Neural progenitor cell (in vitro differentiated cells): ENCODE data around the gene RGS8. TPM values are rescaled to one million over a fixed set of nuclear protein-coding genes. Genes with fewer than 3 reads are reported as not detected.
A peak's percentile ranks its signal among the peaks of the same experiment; 100 is the strongest.

Experiments used
- DNase-seq: peaks from one replicate; pipeline ENCODE4 v3.0.0-alpha.2; 2016; ENCODE audit warnings: low spot score
- H2AFZ ChIP-seq: fragments of 200-600 bp; sonication (generic); replicated peaks from 2 replicates; pipeline ENCODE4 v1.6.1; 2016; ENCODE audit warnings: antibody characterized with exemption
- H3F3A ChIP-seq: fragments of 200-600 bp; sonication (generic); 2 replicates; pipeline ENCODE4 v1.6.1; 2016; ENCODE audit warnings: antibody characterized with exemption, low read depth
- H3K27ac ChIP-seq: fragments of 200-600 bp; sonication (generic); 2 replicates; pipeline ENCODE4 v1.5.1; 2016; ENCODE audit warnings: mild to moderate bottlenecking
- H3K27me3 ChIP-seq: fragments of 200-600 bp; sonication (generic); 2 replicates; pipeline ENCODE4 v1.6.1; 2016; ENCODE audit warnings: mild to moderate bottlenecking, moderate library complexity
- H3K36me3 ChIP-seq: fragments of 200-600 bp; sonication (generic); 2 replicates; pipeline ENCODE4 v1.5.1; 2016
- H3K4me1 ChIP-seq: fragments of 200-600 bp; sonication (generic); 2 replicates; pipeline ENCODE4 v1.6.1; 2016; ENCODE audit warnings: mixed run types
- H3K4me2 ChIP-seq: fragments of 200-600 bp; sonication (generic); 2 replicates; pipeline ENCODE4 v1.6.1; 2016
- H3K4me3 ChIP-seq: fragments of 200-600 bp; sonication (generic); 2 replicates; pipeline ENCODE4 v1.5.1; 2016
- H3K79me2 ChIP-seq: fragments of 200-600 bp; sonication (generic); 2 replicates; pipeline ENCODE4 v1.6.1; 2016; ENCODE audit warnings: low read depth
- H3K9ac ChIP-seq: fragments of 200-600 bp; sonication (generic); 2 replicates; pipeline ENCODE4 v1.6.1; 2016
- H3K9me3 ChIP-seq: fragments of 200-600 bp; sonication (generic); 2 replicates; pipeline ENCODE4 v1.5.1; 2016; ENCODE audit warnings: low read depth
- H4K20me1 ChIP-seq: fragments of 200-600 bp; sonication (generic); 2 replicates; pipeline ENCODE4 v1.6.1; 2016; ENCODE audit warnings: low read depth
- H3K27ac Mint-ChIP-seq: 3 replicates; pipeline ENCODE4 v1.8.0; 2021; ENCODE audit warnings: mixed read lengths
- H3K27me3 Mint-ChIP-seq: 2 replicates; pipeline ENCODE4 v1.8.0; 2022; ENCODE audit warnings: low read depth, mild to moderate bottlenecking, inconsistent platforms, moderate library complexity, mixed read lengths; ENCODE audit not compliant: insufficient read depth
- H3K36me3 Mint-ChIP-seq: 3 replicates; pipeline ENCODE4 v1.8.0; 2021; ENCODE audit warnings: mixed read lengths
- H3K4me1 Mint-ChIP-seq: 3 replicates; pipeline ENCODE4 v1.8.0; 2021; ENCODE audit warnings: mixed read lengths
- H3K4me3 Mint-ChIP-seq: 3 replicates; pipeline ENCODE4 v1.8.0; 2021; ENCODE audit warnings: mild to moderate bottlenecking, moderate library complexity, mixed read lengths
- H3K9me3 Mint-ChIP-seq: 3 replicates; pipeline ENCODE4 v1.8.0; 2020; ENCODE audit warnings: mixed read lengths
- EZH2 ChIP-seq: fragments of 200-600 bp; sonication (generic); IDR thresholded peaks from 2 replicates; pipeline ENCODE4 v1.6.1; 2017; ENCODE audit warnings: antibody characterized with exemption, mild to moderate bottlenecking, moderate library complexity
- EZH2phosphoT487 ChIP-seq: fragments of 200-600 bp; sonication (generic); IDR thresholded peaks from 2 replicates; pipeline ENCODE4 v1.6.1; 2017; ENCODE audit warnings: antibody characterized with exemption
- total RNA-seq: library from RNA; depleted of rRNA; stranded (reverse); fragments of >200 nt; gene quantifications from 2 replicates; pipeline ENCODE4 v1.2.3, GENCODE V29; 2015; ENCODE audit warnings: low replicate concordance
- TF ChIP-seq, protein P1 (sequence below): fragments of 200-600 bp; sonication (generic); IDR thresholded peaks from 2 replicates; pipeline ENCODE4 v1.5.1; 2017; ENCODE audit warnings: antibody characterized with exemption, mild to moderate bottlenecking

RGS8 gene
- total RNA-seq, 1 donor from 2014 or later: 0.99 TPM

DNA sequence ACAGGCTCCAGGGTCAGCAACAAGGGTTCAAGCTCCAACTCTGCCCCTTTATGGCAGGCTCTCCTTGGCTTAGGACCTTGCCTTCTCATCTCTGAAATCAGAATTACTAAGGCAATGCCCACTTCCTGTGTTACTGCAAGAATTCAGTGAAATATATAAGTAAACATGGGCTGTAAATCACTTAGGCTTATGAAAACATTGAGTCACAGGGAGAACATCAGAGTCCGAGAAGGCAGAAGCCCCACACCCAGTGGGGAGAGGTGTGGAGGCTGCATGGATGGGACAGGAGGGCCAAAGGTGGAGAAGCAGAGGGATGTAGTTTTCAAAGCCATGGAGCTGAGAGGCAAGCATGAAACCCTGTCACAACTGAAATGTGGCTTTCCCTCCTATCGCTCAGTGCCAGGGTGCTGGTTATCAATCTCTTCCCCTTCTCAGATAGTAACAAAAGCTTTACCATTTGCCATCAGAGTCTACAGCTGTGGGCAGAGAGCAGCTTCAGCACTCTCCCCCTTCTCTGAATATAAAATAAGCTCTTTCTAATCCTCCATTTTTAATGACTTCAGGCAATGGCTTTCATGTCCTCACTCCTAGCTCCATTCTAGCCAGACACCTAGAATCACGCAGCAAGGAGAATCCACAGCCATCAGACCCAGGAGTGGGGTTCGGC, 3.4 kb downstream of the RGS8 start:
- Histone ChIP-seq H3K9ac (no peak overlapping the region), H3K36me3 (no peaks in the 10 kb centered on the region), H3K9me3 (no peaks in the 10 kb centered on the region), H3K27me3 (peaks cover 16% of the 10 kb centered on the region), H3F3A (peaks cover 6% of the 10 kb centered on the region), H2AFZ (peak overlapping the region; percentile 11), H3K79me2 (no peaks in the 10 kb centered on the region), H3K4me3 (no peak overlapping the region), H4K20me1 (no peaks in the 10 kb centered on the region), H3K4me2 (no peak overlapping the region), H3K4me1 (peaks cover 40% of the 10 kb centered on the region), H3K27ac (no peak overlapping the region)
- no peaks in the 10 kb centered on the region for H3K9me3 Mint-ChIP-seq
- no peak for DNase-seq
- TF ChIP-seq, protein P1, sequence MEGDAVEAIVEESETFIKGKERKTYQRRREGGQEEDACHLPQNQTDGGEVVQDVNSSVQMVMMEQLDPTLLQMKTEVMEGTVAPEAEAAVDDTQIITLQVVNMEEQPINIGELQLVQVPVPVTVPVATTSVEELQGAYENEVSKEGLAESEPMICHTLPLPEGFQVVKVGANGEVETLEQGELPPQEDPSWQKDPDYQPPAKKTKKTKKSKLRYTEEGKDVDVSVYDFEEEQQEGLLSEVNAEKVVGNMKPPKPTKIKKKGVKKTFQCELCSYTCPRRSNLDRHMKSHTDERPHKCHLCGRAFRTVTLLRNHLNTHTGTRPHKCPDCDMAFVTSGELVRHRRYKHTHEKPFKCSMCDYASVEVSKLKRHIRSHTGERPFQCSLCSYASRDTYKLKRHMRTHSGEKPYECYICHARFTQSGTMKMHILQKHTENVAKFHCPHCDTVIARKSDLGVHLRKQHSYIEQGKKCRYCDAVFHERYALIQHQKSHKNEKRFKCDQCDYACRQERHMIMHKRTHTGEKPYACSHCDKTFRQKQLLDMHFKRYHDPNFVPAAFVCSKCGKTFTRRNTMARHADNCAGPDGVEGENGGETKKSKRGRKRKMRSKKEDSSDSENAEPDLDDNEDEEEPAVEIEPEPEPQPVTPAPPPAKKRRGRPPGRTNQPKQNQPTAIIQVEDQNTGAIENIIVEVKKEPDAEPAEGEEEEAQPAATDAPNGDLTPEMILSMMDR: no peak
- no peak for TF ChIP-seq EZH2
- no peak for TF ChIP-seq EZH2phosphoT487
- H3K4me1 Mint-ChIP-seq: peaks cover 37% of the 10 kb centered on the region
- H3K27ac Mint-ChIP-seq: no peak overlapping the region
- H3K4me3 Mint-ChIP-seq: no peak overlapping the region
- H3K27me3 Mint-ChIP-seq: peaks cover 5% of the 10 kb centered on the region
- H3K36me3 Mint-ChIP-seq: no peaks in the 10 kb centered on the region

DNA sequence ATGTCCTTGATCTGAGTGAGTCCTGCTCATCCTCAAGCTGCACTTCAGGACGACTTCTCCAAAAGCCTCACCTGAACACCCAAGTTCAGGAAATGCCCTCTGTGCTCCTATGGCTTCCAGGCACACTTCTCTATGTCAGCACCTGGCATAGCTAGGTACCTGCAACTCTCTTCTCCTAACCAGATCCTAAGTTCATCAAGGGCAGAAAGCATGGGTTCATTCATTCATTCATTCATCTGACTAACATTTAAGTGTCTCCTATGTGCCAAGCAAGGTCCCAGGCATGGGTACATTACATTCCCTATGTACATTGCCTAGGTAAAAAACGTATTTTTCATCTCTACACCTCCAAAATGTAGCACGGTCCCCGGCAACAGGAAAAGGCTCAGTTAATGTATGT, 4.0 kb downstream of the RGS8 start:
- Histone ChIP-seq H4K20me1 (no peaks in the 10 kb centered on the region), H3K4me3 (no peak overlapping the region), H3K36me3 (no peaks in the 10 kb centered on the region), H3K9ac (no peak overlapping the region), H3K27ac (no peak overlapping the region), H3K9me3 (no peaks in the 10 kb centered on the region), H3K27me3 (peaks cover 16% of the 10 kb centered on the region), H3K79me2 (no peaks in the 10 kb centered on the region), H2AFZ (no peak overlapping the region), H3K4me2 (no peak overlapping the region), H3F3A (peaks cover 5% of the 10 kb centered on the region), H3K4me1 (peaks cover 40% of the 10 kb centered on the region)
- no peak for DNase-seq
- no peaks in the 10 kb centered on the region for H3K36me3 Mint-ChIP-seq
- TF ChIP-seq, protein P1: no peak
- no peak for TF ChIP-seq EZH2
- no peak for TF ChIP-seq EZH2phosphoT487
- no peaks in the 10 kb centered on the region for H3K9me3 Mint-ChIP-seq
- H3K4me3 Mint-ChIP-seq: no peak overlapping the region
- no peak overlapping the region for H3K27ac Mint-ChIP-seq
- peaks cover 42% of the 10 kb centered on the region for H3K4me1 Mint-ChIP-seq
- H3K27me3 Mint-ChIP-seq: peaks cover 5% of the 10 kb centered on the region

DNA sequence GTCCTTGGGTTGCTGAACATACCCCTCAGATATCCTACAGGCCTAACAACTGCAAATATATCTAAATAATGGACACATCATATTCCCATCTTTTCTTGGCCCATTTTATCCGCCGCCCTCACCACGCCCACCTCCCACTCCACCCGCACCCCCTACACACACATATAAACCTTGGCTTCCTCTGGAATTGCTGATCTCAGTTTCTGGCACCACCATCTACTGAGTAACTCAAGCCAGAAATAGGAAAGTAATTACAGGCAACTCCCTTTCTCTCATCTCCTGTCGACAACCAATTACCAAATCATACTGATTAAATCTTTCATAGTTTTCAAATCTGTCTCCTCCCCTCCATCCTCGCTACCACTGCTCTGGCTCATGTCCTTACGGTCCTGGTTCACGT, 4.7 kb downstream of the RGS8 start:
- H3K79me2 ChIP-seq: no peaks in the 10 kb centered on the region
- no peaks in the 10 kb centered on the region for H3K9me3 Mint-ChIP-seq
- no peak overlapping the region for H3K27ac Mint-ChIP-seq
- no peaks in the 10 kb centered on the region for H3K9me3 ChIP-seq
- H3K4me1 Mint-ChIP-seq: peaks cover 49% of the 10 kb centered on the region
- no peak overlapping the region for H3K9ac ChIP-seq
- no peaks in the 10 kb centered on the region for H3K36me3 ChIP-seq
- no peak overlapping the region for H2AFZ ChIP-seq
- H3K27me3 ChIP-seq: peaks cover 16% of the 10 kb centered on the region
- H3K4me2 ChIP-seq: no peak overlapping the region
- H3K4me1 ChIP-seq: peaks cover 33% of the 10 kb centered on the region
- H3K4me3 Mint-ChIP-seq: no peak overlapping the region
- H3F3A ChIP-seq: no peaks in the 10 kb centered on the region
- H3K27ac ChIP-seq: no peak overlapping the region
- H3K27me3 Mint-ChIP-seq: peaks cover 7% of the 10 kb centered on the region
- H3K4me3 ChIP-seq: no peak overlapping the region
- H3K36me3 Mint-ChIP-seq: no peaks in the 10 kb centered on the region
- no peaks in the 10 kb centered on the region for H4K20me1 ChIP-seq
- TF ChIP-seq, protein P1: no peak
- TF ChIP-seq EZH2 (no peak), EZH2phosphoT487 (no peak)
- no peak for DNase-seq
